Upper lobe of left lung (tissue), 6 donors: Measurements from ENCODE around the gene ST3GAL6. TPM values are rescaled to one million over a fixed set of nuclear protein-coding genes. Genes with fewer than 3 reads are reported as not detected.
"Not testable (repeated sequence)": the region's sequence is repeated elsewhere in the genome, so short reads cannot be mapped to it uniquely, and the experiment has no call there.

Experiments
- ATAC-seq, 2 donors: fragments of 200-7000 bp; cut with Tn5 transposase; one replicate each; pipeline ENCODE4 v1.9.1; 2022; ENCODE audit warnings: mild to moderate bottlenecking in 2 of 2, moderate library complexity in 2 of 2; ENCODE audit not compliant: low FRiP score in 2 of 2
- DNase-seq, 2 donors: peaks; one replicate each; pipeline ENCODE4 v3.0.0-alpha.2; 2019 to 2020
- H3K27ac ChIP-seq, 4 donors: fragments of 200-600 bp; sonication (generic); one replicate each; pipeline ENCODE4 v1.5.1; 2016 to 2019
- H3K27me3 ChIP-seq, 4 donors: fragments of 200-600 bp; sonication (generic); one replicate each; pipeline ENCODE4 v1.5.1; 2017 to 2019
- H3K36me3 ChIP-seq, 4 donors: fragments of 200-600 bp; sonication (generic); one replicate each; pipeline ENCODE4 v1.5.1; 2016 to 2019
- H3K4me1 ChIP-seq, 4 donors: fragments of 200-600 bp; sonication (generic); one replicate each; pipeline ENCODE4 v1.5.1; 2018 to 2019
- H3K4me3 ChIP-seq, 4 donors: fragments of 200-600 bp; sonication (generic); one replicate each; pipeline ENCODE4 v1.5.1; 2017 to 2019; ENCODE audit warnings: mild to moderate bottlenecking in 2 of 4, moderate library complexity in 1 of 4
- H3K9me3 ChIP-seq, 4 donors: fragments of 200-600 bp; sonication (generic); one replicate each; pipeline ENCODE4 v1.5.1; 2018 to 2019
- EP300 ChIP-seq, 4 donors: sonication (generic); formaldehyde crosslinking; IDR thresholded peaks; one replicate each; pipeline ENCODE4 v1.5.1; 2017; ENCODE audit warnings: antibody characterized with exemption in 4 of 4, control low read depth in 2 of 4
- POLR2A ChIP-seq, 4 donors: fragments of 450-650 bp; IDR thresholded peaks; one replicate each; pipeline ENCODE4 v1.5.1; 2016 to 2017; ENCODE audit warnings: antibody characterized with exemption in 4 of 4, mild to moderate bottlenecking in 2 of 4
- POLR2AphosphoS5 ChIP-seq, 2 donors: sonication (generic); formaldehyde crosslinking; IDR thresholded peaks; one replicate each; pipeline ENCODE4 v1.5.1; 2017; ENCODE audit warnings: antibody characterized with exemption in 2 of 2
- WGBS, 2 donors: methylation state at CpG; one replicate each; pipeline ENCODE4 v1.1.5; 2017 to 2018; 5-methylcytosine and 5-hydroxymethylcytosine counted together
- total RNA-seq, 6 donors: library from RNA; depleted of rRNA in 4 of 6; stranded (reverse); fragments of >200 nt in 4 of 6; gene quantifications; one replicate each; pipeline versions ENCODE4 v1.1.0 to v1.2.1, GENCODE V29; 2016 to 2021
- TF ChIP-seq, protein P1 (sequence below), 6 experiments: fragments of 450-650 bp in 4 of 6; fragments of 200-600 bp in 2 of 6; sonication (generic) in 2 of 6; IDR thresholded peaks; one replicate each; pipeline ENCODE4 v1.5.1; 2016 to 2019; ENCODE audit warnings: antibody characterized with exemption in 6 of 6
- donor health status: DM: no; HTN: no; CAD: no; lungs with moderate emphysema.
- donor health status: DM: no; HTN: yes; CAD: no; lungs with severe emphysema.

The ST3GAL6 gene
- total RNA-seq, 6 donors from 2014 or later, result 11.2 to 29.3 (median 24.5) TPM

DNA sequence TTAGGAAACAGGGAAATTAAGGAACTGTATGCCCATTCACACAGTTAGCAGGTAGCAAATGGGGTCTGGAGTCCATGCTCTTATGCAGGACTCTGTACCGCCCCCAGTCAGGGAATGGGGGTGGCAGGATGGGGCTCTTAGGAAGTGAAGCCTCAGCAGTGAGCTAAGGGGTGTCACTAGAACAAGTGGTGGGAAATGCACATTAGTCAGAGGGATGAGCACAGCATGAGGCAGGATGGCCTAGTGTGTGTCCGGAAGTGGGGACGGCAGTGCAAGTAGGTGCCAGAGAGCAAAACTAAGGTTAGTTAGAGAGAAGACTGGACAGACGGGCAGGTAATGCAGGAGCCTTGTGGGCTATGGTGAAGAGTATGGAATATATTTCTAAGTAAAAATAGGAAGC lies 60.7 kb downstream of the ST3GAL6 start:
- Histone ChIP-seq H3K27me3 (no peaks in the 10 kb centered on the region), H3K4me1 (peaks cover 0 to 4% (median 0%) of the 10 kb centered on the region in 4 donors), H3K9me3 (no peaks in the 10 kb centered on the region), H3K27ac (no peak overlapping the region), H3K4me3 (no peak overlapping the region), H3K36me3 (peaks cover 0 to 3% (median 0%) of the 10 kb centered on the region in 4 donors)
- TF ChIP-seq POLR2AphosphoS5 (IDR thresholded peaks at IDR 0.05) (no peak), EP300 (IDR thresholded peaks at IDR 0.05) (no peak), POLR2A (IDR thresholded peaks at IDR 0.05) (no peak)
- TF ChIP-seq, protein P1, sequence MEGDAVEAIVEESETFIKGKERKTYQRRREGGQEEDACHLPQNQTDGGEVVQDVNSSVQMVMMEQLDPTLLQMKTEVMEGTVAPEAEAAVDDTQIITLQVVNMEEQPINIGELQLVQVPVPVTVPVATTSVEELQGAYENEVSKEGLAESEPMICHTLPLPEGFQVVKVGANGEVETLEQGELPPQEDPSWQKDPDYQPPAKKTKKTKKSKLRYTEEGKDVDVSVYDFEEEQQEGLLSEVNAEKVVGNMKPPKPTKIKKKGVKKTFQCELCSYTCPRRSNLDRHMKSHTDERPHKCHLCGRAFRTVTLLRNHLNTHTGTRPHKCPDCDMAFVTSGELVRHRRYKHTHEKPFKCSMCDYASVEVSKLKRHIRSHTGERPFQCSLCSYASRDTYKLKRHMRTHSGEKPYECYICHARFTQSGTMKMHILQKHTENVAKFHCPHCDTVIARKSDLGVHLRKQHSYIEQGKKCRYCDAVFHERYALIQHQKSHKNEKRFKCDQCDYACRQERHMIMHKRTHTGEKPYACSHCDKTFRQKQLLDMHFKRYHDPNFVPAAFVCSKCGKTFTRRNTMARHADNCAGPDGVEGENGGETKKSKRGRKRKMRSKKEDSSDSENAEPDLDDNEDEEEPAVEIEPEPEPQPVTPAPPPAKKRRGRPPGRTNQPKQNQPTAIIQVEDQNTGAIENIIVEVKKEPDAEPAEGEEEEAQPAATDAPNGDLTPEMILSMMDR (IDR thresholded peaks at IDR 0.05), result no peak
- ATAC-seq (peak in 1 of 2 donors; percentile 55), DNase-seq (no peak)
- 93 to 97% methylated on average over 4 of the region's 4 CpGs for WGBS, 2 donors

DNA sequence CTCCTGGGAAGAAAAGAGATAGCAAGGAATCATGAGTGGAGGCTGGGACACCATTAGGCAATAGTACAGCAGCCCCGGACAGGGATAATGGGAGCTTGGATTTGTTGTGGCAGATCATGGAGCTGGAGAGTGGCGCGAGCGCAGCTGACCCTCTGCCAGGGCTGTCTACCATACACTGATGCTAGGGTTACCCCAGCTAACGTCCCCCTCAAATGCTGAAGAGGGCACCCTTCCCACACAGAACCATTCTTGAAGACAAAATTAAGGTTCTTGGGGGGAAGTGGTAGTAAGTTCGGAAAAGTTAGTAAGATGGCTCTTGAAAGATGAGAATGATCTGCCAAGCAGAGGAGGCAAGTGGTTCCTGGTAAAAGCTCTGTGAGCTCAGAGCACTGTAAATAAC lies 61.1 kb downstream of the ST3GAL6 start:
- Histone ChIP-seq H3K36me3 (peaks cover 0 to 2% (median 0%) of the 10 kb centered on the region in 4 donors), H3K27me3 (no peaks in the 10 kb centered on the region), H3K4me1 (peaks cover 0 to 4% (median 0%) of the 10 kb centered on the region in 4 donors), H3K4me3 (no peak overlapping the region), H3K9me3 (no peaks in the 10 kb centered on the region), H3K27ac (no peak overlapping the region)
- ATAC-seq (no peak), DNase-seq (peak in 1 of 2 donors; percentile 19)
- 75 to 92% methylated on average over 6 of the region's 6 CpGs for whole genome bisulfite sequencing, 2 donors
- no peak for TF ChIP-seq EP300 (IDR thresholded peaks at IDR 0.05)

DNA sequence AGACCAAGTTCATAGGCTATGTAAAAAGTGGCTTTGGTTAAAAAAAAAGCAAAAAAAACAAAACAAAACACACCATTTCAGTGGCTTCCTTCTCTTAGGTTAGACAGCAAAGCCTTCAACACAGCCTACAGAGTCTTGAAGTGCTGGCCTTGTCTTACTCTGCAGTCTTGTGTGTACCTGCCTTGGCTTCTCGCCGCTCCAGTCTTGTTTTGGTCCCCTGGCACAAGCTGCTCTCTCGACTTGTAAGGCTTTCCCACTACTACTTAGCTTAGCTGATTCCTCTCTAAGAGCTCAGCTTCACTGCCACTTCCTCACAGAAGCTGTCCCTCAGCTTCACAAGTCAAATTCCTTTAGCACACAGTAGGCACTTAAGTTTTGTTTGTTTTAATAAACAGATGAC lies 63.0 kb downstream of the ST3GAL6 start:
- WGBS, 2 donors, result 43 to 74% methylated on average over 3 of the region's 3 CpGs
- ATAC-seq (no peak), DNase-seq (peak in 1 of 2 donors; percentile 53)
- Histone ChIP-seq H3K4me3 (no peak overlapping the region), H3K27ac (no peak overlapping the region), H3K4me1 (peaks cover 0 to 4% (median 0%) of the 10 kb centered on the region in 4 donors), H3K27me3 (no peaks in the 10 kb centered on the region), H3K9me3 (no peaks in the 10 kb centered on the region), H3K36me3 (no peaks in the 10 kb centered on the region)
- TF ChIP-seq POLR2AphosphoS5 (IDR thresholded peaks at IDR 0.05), result no peak

DNA sequence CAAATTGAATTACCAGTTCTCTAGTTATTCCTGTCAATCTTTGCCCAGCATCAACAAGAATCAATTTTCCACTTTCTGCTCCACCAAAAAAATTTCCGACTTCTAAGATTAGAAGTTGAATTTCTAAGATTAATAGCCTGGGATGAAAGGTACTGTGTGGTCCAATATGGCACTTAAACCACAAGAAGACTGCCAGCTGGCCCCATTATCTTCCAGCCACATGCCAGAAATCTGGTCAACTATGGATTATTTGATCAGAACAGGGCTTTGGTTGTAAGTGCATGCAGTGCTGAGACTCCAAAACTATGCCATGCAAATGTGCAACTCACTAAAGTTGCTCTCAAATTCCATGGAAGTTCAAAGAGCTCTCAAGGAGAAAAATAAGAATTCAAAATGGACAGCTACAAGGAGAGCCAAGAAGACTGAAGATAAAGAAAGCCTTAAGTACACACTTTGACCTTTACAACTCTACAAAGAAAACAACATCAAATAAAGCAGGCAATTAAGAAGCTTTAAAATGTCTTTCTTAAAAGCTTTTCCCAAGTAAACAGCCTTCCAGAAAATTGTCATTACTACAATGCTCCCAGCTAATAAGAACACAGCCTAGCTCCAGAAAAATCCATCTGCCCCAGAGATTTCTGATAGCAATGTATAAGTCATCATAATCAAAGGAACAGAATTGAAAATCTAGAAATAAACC lies 64.2 kb downstream of the ST3GAL6 start:
- 48 to 62% methylated on average over 1 of the region's 1 CpG for WGBS, 2 donors
- Histone ChIP-seq H3K27me3 (no peaks in the 10 kb centered on the region), H3K4me3 (no peak overlapping the region), H3K9me3 (no peaks in the 10 kb centered on the region), H3K27ac (no peak overlapping the region), H3K36me3 (no peaks in the 10 kb centered on the region), H3K4me1 (peaks cover 0 to 4% (median 0%) of the 10 kb centered on the region in 4 donors)
- TF ChIP-seq EP300 (IDR thresholded peaks at IDR 0.05), result no peak
- TF ChIP-seq, protein P1 (IDR thresholded peaks at IDR 0.05), result no peak
- ATAC-seq (no peak), DNase-seq (no peak)

DNA sequence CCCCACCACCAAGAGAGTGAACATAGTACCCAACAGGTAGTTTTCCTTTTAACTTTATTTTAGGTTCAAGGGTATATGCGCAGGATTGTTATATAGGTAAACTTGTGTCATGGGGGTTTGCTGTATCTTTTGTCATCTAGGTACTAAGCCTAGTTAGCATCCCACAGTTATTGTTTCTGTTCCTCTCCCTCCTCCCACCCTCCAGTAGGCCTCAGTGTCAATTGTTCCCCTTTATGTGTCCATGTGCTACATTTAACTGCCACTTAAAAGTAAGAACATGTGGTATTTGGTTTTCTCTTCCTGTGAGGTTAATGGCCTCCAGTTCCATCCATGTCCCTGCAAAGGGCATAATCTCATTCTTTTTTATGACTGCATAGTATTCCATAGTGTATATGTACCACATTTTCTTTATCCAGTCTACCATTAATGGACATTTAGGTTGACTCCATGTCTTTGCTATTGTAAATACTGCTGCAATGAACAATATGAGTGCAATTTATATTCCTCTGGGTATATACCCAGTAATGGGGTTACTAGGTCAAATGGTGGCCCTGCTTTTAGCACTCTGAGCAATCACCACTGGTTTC lies 66.2 kb downstream of the ST3GAL6 start:
- no peak for DNase-seq
- WGBS, 2 donors, result 95 to 96% methylated on average over 1 of the region's 1 CpG

DNA sequence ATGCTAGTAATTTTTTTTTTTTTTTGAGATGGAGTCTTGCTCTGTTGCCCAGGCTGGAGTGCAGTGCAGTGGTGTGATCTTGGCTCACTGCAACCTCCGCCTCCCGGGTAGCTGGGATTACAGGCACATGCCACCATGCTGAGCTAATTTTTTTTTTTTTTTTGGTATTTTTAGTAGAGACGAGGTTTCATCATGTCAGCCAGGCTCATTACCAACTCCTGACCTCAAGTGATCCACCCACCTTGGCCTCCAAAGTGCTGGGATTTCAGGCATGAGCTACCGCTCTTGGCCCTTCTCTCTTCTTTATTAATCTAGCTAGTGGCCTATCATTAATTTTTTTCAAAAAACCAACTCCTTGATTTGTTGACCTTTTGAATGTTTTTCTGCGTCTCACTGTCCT lies 67.9 kb downstream of the ST3GAL6 start:
- WGBS, 2 donors, result 90 to 92% methylated on average over 5 of the region's 5 CpGs
- not testable (repeated sequence) for H3K9me3 ChIP-seq, DNase-seq, H3K27ac ChIP-seq, H3K27me3 ChIP-seq, H3K36me3 ChIP-seq, H3K4me3 ChIP-seq, ATAC-seq, H3K4me1 ChIP-seq

More for the DNA sequence above, 66.2 kb downstream of the ST3GAL6 start:
- Histone ChIP-seq H3K36me3 (no peaks in the 10 kb centered on the region), H3K9me3 (no peaks in the 10 kb centered on the region), H3K27ac (no peak overlapping the region), H3K27me3 (no peaks in the 10 kb centered on the region), H3K4me1 (peaks cover 0 to 4% (median 0%) of the 10 kb centered on the region in 4 donors), H3K4me3 (no peak overlapping the region)
- TF ChIP-seq POLR2AphosphoS5 (IDR thresholded peaks at IDR 0.05) (no peak), POLR2A (IDR thresholded peaks at IDR 0.05) (no peak), EP300 (IDR thresholded peaks at IDR 0.05) (no peak)
- TF ChIP-seq, protein P1 (IDR thresholded peaks at IDR 0.05), result no peak
- no peak for ATAC-seq
